H1 (cell line): ENCODE results near the gene WLS. TPM values are rescaled to one million over a fixed set of nuclear protein-coding genes. Genes with fewer than 3 reads are reported as not detected.

Source experiments
- CTCF ChIA-PET: fragments of 300-600 bp; sonication (Branson Sonifier 250); formaldehyde crosslinking; loops from one replicate; lab custom pipeline; 2021; ENCODE audit not compliant: partially characterized antibody; lab: Charles Lee
- POLR2A ChIA-PET: fragments of 300-600 bp; sonication (Branson Sonifier 250); formaldehyde crosslinking; loops from one replicate; lab custom pipeline; 2021; ENCODE audit warnings: inconsistent platforms; ENCODE audit not compliant: partially characterized antibody; lab: Charles Lee
- DNase-seq, 2 experiments: peaks; one replicate each; pipeline versions ENCODE4 v3.0.0 to v3.0.0-alpha.2; 2010 to 2022; ENCODE audit warnings: low spot score in 2 of 2, low read depth in 1 of 2, mixed read lengths in 1 of 2
- FAIRE-seq: peaks from 2 replicates; lab custom pipeline; 2011; peaks lifted over from hg19 to GRCh38; lab: Jason Lieb, UNC
- H2AFZ ChIP-seq: 2 replicates; pipeline ENCODE4 v1.8.1; 2012; ENCODE audit warnings: low read length, inconsistent platforms
- H2AK5ac ChIP-seq: 2 replicates; pipeline ENCODE4 v1.6.1; 2013; ENCODE audit warnings: low read depth, low read length
- H2BK120ac ChIP-seq: replicated peaks from 2 replicates; pipeline ENCODE3; 2013; ENCODE audit warnings: low read depth, low read length, inconsistent platforms
- H2BK12ac ChIP-seq: 2 replicates; pipeline ENCODE4 v1.6.1; 2013; ENCODE audit warnings: low read depth, low read length
- H2BK15ac ChIP-seq: 2 replicates; pipeline ENCODE4 v1.6.1; 2013; ENCODE audit warnings: low read length
- H2BK20ac ChIP-seq: 2 replicates; pipeline ENCODE4 v1.6.1; 2013; ENCODE audit warnings: low read length
- H2BK5ac ChIP-seq: 2 replicates; pipeline ENCODE4 v1.6.1; 2013; ENCODE audit warnings: low read depth, low read length
- H3K14ac ChIP-seq: 2 replicates; pipeline ENCODE4 v1.6.1; 2013; ENCODE audit warnings: inconsistent platforms; ENCODE audit not compliant: insufficient read length
- H3K18ac ChIP-seq: 2 replicates; pipeline ENCODE4 v1.6.1; 2013; ENCODE audit warnings: low read length; ENCODE audit errors: extremely low read depth
- H3K23ac ChIP-seq: 2 replicates; pipeline ENCODE4 v1.6.1; 2013; ENCODE audit warnings: inconsistent platforms; ENCODE audit not compliant: insufficient read length
- H3K23me2 ChIP-seq: 2 replicates; pipeline ENCODE4 v1.6.1; 2013; ENCODE audit warnings: low read depth, low read length
- H3K27ac ChIP-seq: 2 replicates; pipeline ENCODE4 v1.6.1; 2011; ENCODE audit warnings: low read depth, low read length, inconsistent platforms
- H3K27me3 ChIP-seq, 4 experiments: replicated peaks in 1 of 4; 1 replicate in 1 of 4; 2 replicates in 3 of 4; pipeline versions ENCODE4 v1.6.1 to v1.8.1; 2011 to 2013; ENCODE audit warnings: low read length in 3 of 4, mild to moderate bottlenecking in 3 of 4, inconsistent platforms in 2 of 4, mixed read lengths in 2 of 4, moderate library complexity in 1 of 4; ENCODE audit not compliant: control insufficient read depth in 3 of 4, insufficient read depth in 3 of 4; ENCODE audit errors: extremely low read depth in 1 of 4
- H3K36me3 ChIP-seq, 4 experiments: 2 replicates each; pipeline versions ENCODE4 v1.6.1 to v1.8.1; 2011 to 2013; ENCODE audit warnings: mild to moderate bottlenecking in 4 of 4, low read length in 3 of 4, moderate library complexity in 2 of 4, control low read depth in 1 of 4, inconsistent platforms in 1 of 4; ENCODE audit not compliant: insufficient read depth in 4 of 4, control insufficient read depth in 2 of 4
- H3K4ac ChIP-seq: replicated peaks from 2 replicates; pipeline ENCODE3; 2013; ENCODE audit warnings: low read length, low read depth, mixed read lengths, inconsistent platforms; ENCODE audit not compliant: insufficient read length
- H3K4me1 ChIP-seq, 4 experiments: replicated peaks in 1 of 4; 1 replicate in 1 of 4; 2 replicates in 3 of 4; pipeline versions ENCODE4 v1.6.1 to v1.8.1; 2011 to 2013; ENCODE audit warnings: low read length in 3 of 4, inconsistent platforms in 2 of 4, mixed read lengths in 1 of 4; ENCODE audit not compliant: insufficient read depth in 4 of 4, control insufficient read depth in 3 of 4
- H3K4me2 ChIP-seq, 2 experiments: 2 replicates each; pipeline versions ENCODE4 v1.6.1 to v1.8.1; 2011 to 2013; ENCODE audit warnings: low read depth in 2 of 2, low read length in 2 of 2, control low read depth in 1 of 2, inconsistent platforms in 1 of 2, mild to moderate bottlenecking in 1 of 2; ENCODE audit not compliant: insufficient read depth in 1 of 2
- H3K4me3 ChIP-seq, 4 experiments: fragments of 200-600, 300-600 bp in 1 of 4; sonication (generic), shearing (Covaris generic), sonication (Bioruptor Twin) in 1 of 4; 2 replicates each; pipeline versions ENCODE4 v1.5.1 to v1.8.1; 2011 to 2016; ENCODE audit warnings: low read length in 4 of 4, low read depth in 3 of 4, control low read depth in 2 of 4, inconsistent platforms in 2 of 4, mild to moderate bottlenecking in 2 of 4, mixed read lengths in 1 of 4, moderate library complexity in 1 of 4; ENCODE audit not compliant: insufficient read depth in 2 of 4; ENCODE audit errors: extremely low read depth in 1 of 4
- H3K56ac ChIP-seq: replicated peaks from 2 replicates; pipeline ENCODE3; 2013; ENCODE audit warnings: low read depth, mild to moderate bottlenecking, mixed read lengths, low read length, inconsistent platforms; ENCODE audit not compliant: insufficient read length
- H3K79me1 ChIP-seq: 2 replicates; pipeline ENCODE4 v1.6.1; 2013; ENCODE audit warnings: low read depth, low read length, control low read depth
- H3K79me2 ChIP-seq, 2 experiments: 2 replicates each; pipeline versions ENCODE4 v1.6.1 to v1.8.1; 2012 to 2013; ENCODE audit warnings: low read length in 2 of 2, mild to moderate bottlenecking in 2 of 2, inconsistent platforms in 1 of 2; ENCODE audit not compliant: insufficient read depth in 2 of 2, control insufficient read depth in 1 of 2
- H3K9ac ChIP-seq, 4 experiments: replicated peaks in 1 of 4; 1 replicate in 1 of 4; 2 replicates in 3 of 4; pipeline versions ENCODE4 v1.6.1 to v1.8.1; 2011 to 2013; ENCODE audit warnings: low read depth in 3 of 4, low read length in 3 of 4, control low read depth in 2 of 4, mild to moderate bottlenecking in 2 of 4, moderate library complexity in 2 of 4, inconsistent platforms in 1 of 4; ENCODE audit errors: extremely low read depth in 1 of 4
- H3K9me3 ChIP-seq, 2 experiments: 2 replicates each; pipeline versions ENCODE4 v1.6.1 to v1.8.1; 2012 to 2013; ENCODE audit warnings: mild to moderate bottlenecking in 2 of 2, moderate library complexity in 2 of 2, control low read depth in 1 of 2, inconsistent platforms in 1 of 2, low read depth in 1 of 2, low read length in 1 of 2, mixed read lengths in 1 of 2; ENCODE audit not compliant: insufficient read depth in 2 of 2
- H4K20me1 ChIP-seq, 2 experiments: replicated peaks in 1 of 2; 2 replicates each; pipeline versions ENCODE3 to v1.8.1; 2011 to 2013; ENCODE audit warnings: inconsistent platforms in 2 of 2, low read length in 2 of 2, mild to moderate bottlenecking in 1 of 2; ENCODE audit not compliant: insufficient read depth in 2 of 2, control insufficient read depth in 1 of 2
- H4K5ac ChIP-seq: 2 replicates; pipeline ENCODE4 v1.6.1; 2013; ENCODE audit warnings: low read length, low read depth, mixed read lengths, inconsistent platforms; ENCODE audit not compliant: insufficient read length
- H4K8ac ChIP-seq: 2 replicates; pipeline ENCODE4 v1.8.0; 2013; ENCODE audit warnings: mild to moderate bottlenecking, moderate library complexity, low read length, inconsistent platforms; ENCODE audit not compliant: insufficient read depth; ENCODE audit errors: extremely low read depth
- H4K91ac ChIP-seq: replicated peaks from 2 replicates; pipeline ENCODE3; 2013; ENCODE audit warnings: low read length, mixed read lengths, inconsistent platforms; ENCODE audit not compliant: insufficient read length
- EGR1 ChIP-seq: IDR thresholded peaks from 2 replicates; pipeline ENCODE4 v1.6.1; 2011; ENCODE audit warnings: low read depth, low read length, borderline replicate concordance
- EP300 ChIP-seq, 2 experiments: IDR thresholded peaks; 1 replicate in 1 of 2; 2 replicates in 1 of 2; pipeline ENCODE4 v1.6.1; 2011 to 2012; ENCODE audit warnings: low read depth in 2 of 2, low read length in 2 of 2, mild to moderate bottlenecking in 2 of 2, borderline replicate concordance in 1 of 2, inconsistent platforms in 1 of 2, moderate library complexity in 1 of 2
- KDM4A ChIP-seq: IDR thresholded peaks from one replicate; pipeline ENCODE4 v1.7.1; 2012; ENCODE audit warnings: low read depth, mild to moderate bottlenecking, moderate library complexity, low read length, inconsistent platforms; ENCODE audit not compliant: severe bottlenecking
- POLR2A ChIP-seq, 2 experiments: IDR thresholded peaks; 1 replicate in 1 of 2; 2 replicates in 1 of 2; pipeline ENCODE4 v1.6.1; 2011; ENCODE audit warnings: low read depth in 2 of 2, low read length in 2 of 2, mild to moderate bottlenecking in 2 of 2; ENCODE audit errors: control extremely low read depth in 1 of 2
- RBBP5 ChIP-seq: IDR thresholded peaks from 2 replicates; pipeline ENCODE4 v1.7.1; 2012; ENCODE audit warnings: low read depth, mild to moderate bottlenecking, inconsistent platforms, low read length, moderate library complexity, borderline replicate concordance
- SP2 ChIP-seq: IDR thresholded peaks from 2 replicates; pipeline ENCODE4 v1.6.1; 2012; ENCODE audit warnings: mild to moderate bottlenecking, low read length, inconsistent platforms
- YY1 ChIP-seq: IDR thresholded peaks from 2 replicates; pipeline ENCODE4 v1.6.1; 2011; ENCODE audit warnings: low read depth, mild to moderate bottlenecking, low read length
- WGBS, 2 experiments: shearing (Covaris generic) in 1 of 2; methylation state at CpG; one replicate each; pipeline versions ENCODE4 v1.1.6 to v1.1.7; 2013 to 2015; ENCODE audit warnings: low lambda C conversion rate in 2 of 2, mixed read lengths in 2 of 2, inconsistent platforms in 1 of 2, low coverage in 1 of 2, missing lambda C conversion rate in 1 of 2; ENCODE audit not compliant: insufficient replicate concordance in 2 of 2, insufficient coverage in 1 of 2, insufficient read length in 1 of 2; ENCODE audit errors: extremely low coverage in 1 of 2, missing lambda C conversion rate in 1 of 2; 5-methylcytosine and 5-hydroxymethylcytosine counted together
- polyA plus RNA-seq, 7 experiments: library from polyadenylated mRNA; depleted of rRNA in 3 of 7; stranded (reverse) in 5 of 7; unstranded in 2 of 7; fragments of >200 nt in 5 of 7; fragments of 200-250 nt in 2 of 7; gene quantifications; 1 replicate in 5 of 7; 2 replicates in 1 of 7; 4 replicates in 1 of 7; pipeline versions ENCODE4 v1.2.1 to v1.2.3, GENCODE V29; 2011 to 2013; ENCODE audit warnings: missing spikeins in 2 of 7, mixed read lengths in 2 of 7
- total RNA-seq: library from RNA; stranded (reverse); fragmentation: NEBNext Ultra II Directional; extraction: Animal tissue kit (Norgen Biotek cat#: 25700); gene quantifications from 2 replicates; pipeline ENCODE4 v1.2.1, GENCODE V29; 2021

Gene WLS
- total and polyA plus RNA-seq, 2 of the 8 experiments (the other 6 are each of a cell fraction or from before 2014, with no cell fraction given), result 1.2 to 2.7 TPM

GRCh38 chr1:68141071-68142021 is 91.0 kb downstream of the WLS start:
- Histone ChIP-seq H3K18ac (no peak overlapping the region; the same call in 1 of the 2 replicates), H4K91ac (no peak overlapping the region), H4K8ac (no peak overlapping the region), H2BK12ac (peak overlapping the region; percentile 82; the same call in 1 of the 2 replicates), H3K9ac (no peak overlapping the region), H3K36me3 (no peaks in the 10 kb centered on the region), H2BK20ac (no peak overlapping the region), H3K23me2 (no peaks in the 10 kb centered on the region), H4K20me1 (no peaks in the 10 kb centered on the region), H4K5ac (no peak overlapping the region), H3K14ac (no peak overlapping the region), H3K23ac (no peak overlapping the region), H3K56ac (no peak overlapping the region), H3K27me3 (no peaks in the 10 kb centered on the region), H3K4me1 (peaks cover 4 to 16% (median 7%) of the 10 kb centered on the region in 4 experiments; a peak in 5 of 7 replicates), H2BK15ac (no peak overlapping the region), H3K4me3 (no peak overlapping the region), H2BK5ac (no peak overlapping the region), H3K4ac (no peak overlapping the region)
- DNase-seq, result peak in 1 of 2 experiments; percentile 52
- WGBS, 2 experiments, result 59% methylated on average over 15 of the region's 15 CpGs; no CpG with 5 or more reads in 1 of the 2 experiments
- TF ChIP-seq POLR2A (IDR thresholded peaks at IDR 0.05; ENCODE audit: control extremely low read depth in 1 of 2, low read depth in 2 of 2, low read length in 2 of 2), result peak in 1 of 2 experiments; percentile 41; a peak in 1 of 3 replicates
- TF ChIP-seq YY1, result peak; percentile 66
- TF ChIP-seq SP2, result no peak
- TF ChIP-seq KDM4A, result no peak
- TF ChIP-seq RBBP5, result peak; percentile 23; the same call in 1 of the 2 replicates
- TF ChIP-seq EGR1, result no peak
- TF ChIP-seq EP300 (IDR thresholded peaks at IDR 0.05; ENCODE audit: borderline replicate concordance in 1 of 2, low read depth in 2 of 2, low read length in 2 of 2), result 0 out of 3 replicates have a peak, but pooled peaks of 1 of the 2 experiments have one; percentile 35
- TF ChIP-seq, all 59 proteins: peak for 4
- no peak overlapping the region for H2BK120ac ChIP-seq
- peak; percentile 7 for FAIRE-seq
- H3K4me2 ChIP-seq, result peak overlapping the region; percentile 8 to 38; a peak in 2 of 4 replicates
- H2AFZ ChIP-seq, result peak overlapping the region; percentile 36; the same call in 1 of the 2 replicates
- ChIA-PET POLR2A (interaction anchor here (1.0 kb wide), 1 partner anchor 8 kb away, joined by 3 read pairs; no protein-coding TSS in a partner anchor), CTCF (interaction anchor here (0.8 to 3.5 kb wide), 7 partner anchors 21 to 580 kb away, joined by 3 to 21 read pairs (median 8); no protein-coding TSS in a partner anchor)
- H3K79me1 ChIP-seq, result no peaks in the 10 kb centered on the region
- H3K79me2 ChIP-seq, result no peaks in the 10 kb centered on the region
- no peak overlapping the region for H2AK5ac ChIP-seq
- peak overlapping the region; percentile 12; the same call in 1 of the 2 replicates for H3K27ac ChIP-seq
- no peaks in the 10 kb centered on the region for H3K9me3 ChIP-seq
